Mucosa of rectum (tissue), 2 donors: ENCODE data around the gene ACOX1.
A peak's percentile ranks its signal among the peaks of the same experiment; 100 is the strongest.

Experiments used
- H3K27ac ChIP-seq, 2 donors: one replicate each; pipeline ENCODE4 v1.7.0; 2013; ENCODE audit warnings: inconsistent platforms in 2 of 2, low read depth in 2 of 2, low read length in 2 of 2
- H3K27me3 ChIP-seq, 2 donors: one replicate each; pipeline ENCODE4 v1.7.0; 2013; ENCODE audit warnings: low read length in 2 of 2; ENCODE audit not compliant: control insufficient read depth in 2 of 2, insufficient read depth in 2 of 2
- H3K36me3 ChIP-seq, 2 donors: one replicate each; pipeline ENCODE4 v1.7.0; 2013; ENCODE audit warnings: low read length in 2 of 2; ENCODE audit not compliant: control insufficient read depth in 2 of 2, insufficient read depth in 2 of 2
- H3K4me1 ChIP-seq, 2 donors: one replicate each; pipeline ENCODE4 v1.7.0; 2013; ENCODE audit warnings: low read length in 2 of 2, mild to moderate bottlenecking in 1 of 2; ENCODE audit not compliant: control insufficient read depth in 2 of 2, insufficient read depth in 2 of 2
- H3K4me3 ChIP-seq, 2 donors: one replicate each; pipeline ENCODE4 v1.7.0; 2013; ENCODE audit warnings: low read length in 2 of 2
- H3K9ac ChIP-seq, 2 donors: one replicate each; pipeline ENCODE4 v1.7.0; 2013; ENCODE audit warnings: low read length in 2 of 2, low read depth in 1 of 2, mild to moderate bottlenecking in 1 of 2
- H3K9me3 ChIP-seq, 2 donors: one replicate each; pipeline ENCODE4 v1.7.0; 2013; ENCODE audit warnings: low read length in 2 of 2; ENCODE audit not compliant: control insufficient read depth in 2 of 2
- donor health status: healthy.
- donor health status: Normal muscosa, but diverticular disease.

Gene ACOX1

GRCh38 chr17:76008630-76009425 is 29.9 kb upstream of the ACOX1 start:
- Histone ChIP-seq H3K4me1 (peaks cover 9 to 10% of the 10 kb centered on the region in 2 donors), H3K4me3 (no peak overlapping the region), H3K9me3 (no peaks in the 10 kb centered on the region), H3K27me3 (no peaks in the 10 kb centered on the region), H3K9ac (no peak overlapping the region), H3K27ac (no peak overlapping the region), H3K36me3 (peaks cover 23 to 29% of the 10 kb centered on the region in 2 donors)

- H3K36me3 ChIP-seq, result peaks cover 18 to 29% of the 10 kb centered on the region in 2 donors
Measured at GRCh38 chr17:76008208-76008607, 29.2 kb upstream of the ACOX1 start.

GRCh38 chr17:76007850-76008165 is 28.8 kb upstream of the ACOX1 start:
- no peak overlapping the region for H3K27ac ChIP-seq
- H3K4me1 ChIP-seq, result peaks cover 15 to 18% of the 10 kb centered on the region in 2 donors
- no peaks in the 10 kb centered on the region for H3K9me3 ChIP-seq
- no peak overlapping the region for H3K9ac ChIP-seq
- H3K36me3 ChIP-seq, result peaks cover 18 to 29% of the 10 kb centered on the region in 2 donors
- no peaks in the 10 kb centered on the region for H3K27me3 ChIP-seq
- no peak overlapping the region for H3K4me3 ChIP-seq

More at GRCh38 chr17:76008208-76008607, 29.2 kb upstream of the ACOX1 start:
- H3K9me3 ChIP-seq, result no peaks in the 10 kb centered on the region
- H3K27ac ChIP-seq, result no peak overlapping the region
- H3K9ac ChIP-seq, result no peak overlapping the region
- no peak overlapping the region for H3K4me3 ChIP-seq
- peaks cover 12 to 14% of the 10 kb centered on the region in 2 donors for H3K4me1 ChIP-seq
- H3K27me3 ChIP-seq, result no peaks in the 10 kb centered on the region

DNA sequence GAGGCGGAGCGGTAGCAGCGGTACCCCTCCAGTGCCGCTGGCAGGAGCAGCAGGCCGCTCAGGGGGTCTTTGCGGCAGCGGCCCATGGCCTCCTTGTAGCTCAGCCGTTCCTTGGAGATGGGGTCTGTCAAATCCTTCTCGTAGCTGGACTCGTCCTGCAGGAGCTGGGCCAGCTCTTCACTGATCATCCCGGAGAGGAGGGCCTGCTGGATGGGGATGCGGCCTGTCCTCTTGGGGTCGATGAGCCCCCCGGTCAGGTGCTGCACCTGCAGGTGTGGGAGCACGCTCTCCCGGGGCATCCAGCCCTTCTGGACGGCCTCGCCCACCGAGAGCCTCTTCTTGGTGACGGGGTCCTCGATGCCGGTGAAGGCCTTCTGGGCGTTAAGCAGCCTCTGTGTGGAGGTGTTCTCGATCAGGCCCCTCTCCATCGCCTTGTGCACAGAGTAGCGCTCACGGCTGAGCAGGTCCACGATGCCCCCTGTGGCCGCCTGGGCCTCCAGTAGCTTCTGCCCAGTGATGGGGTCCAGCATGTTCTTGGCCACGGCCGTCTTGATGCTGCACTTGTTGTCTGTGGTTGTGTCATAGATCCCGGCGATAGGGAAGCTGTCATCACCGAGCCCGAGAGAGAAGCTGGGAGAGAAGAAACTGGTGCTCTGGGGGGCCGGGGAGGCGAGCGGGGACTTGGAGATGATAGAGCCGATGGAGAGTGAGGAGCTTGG is 28.3 kb upstream of the ACOX1 start:
- Histone ChIP-seq H3K27ac (no peak overlapping the region), H3K27me3 (no peaks in the 10 kb centered on the region), H3K9me3 (no peaks in the 10 kb centered on the region), H3K4me1 (peaks cover 16 to 18% of the 10 kb centered on the region in 2 donors), H3K4me3 (no peak overlapping the region), H3K36me3 (peaks cover 18 to 30% of the 10 kb centered on the region in 2 donors), H3K9ac (no peak overlapping the region)

- H3K36me3 ChIP-seq, result peaks cover 8 to 34% of the 10 kb centered on the region in 2 donors
- H3K4me1 ChIP-seq, result peaks cover 34% of the 10 kb centered on the region in 2 donors
- peak overlapping the region in 1 of 2 donors; percentile 48 for H3K27ac ChIP-seq
- peak overlapping the region in 1 of 2 donors; percentile 32 for H3K9ac ChIP-seq
- no peaks in the 10 kb centered on the region for H3K27me3 ChIP-seq
- H3K9me3 ChIP-seq, result no peaks in the 10 kb centered on the region
- H3K4me3 ChIP-seq, result no peak overlapping the region
Measured at GRCh38 chr17:76005263-76006149, 26.5 kb upstream of the ACOX1 start.

- peaks cover 39 to 41% of the 10 kb centered on the region in 2 donors for H3K4me1 ChIP-seq
- H3K4me3 ChIP-seq, result no peak overlapping the region
- no peaks in the 10 kb centered on the region for H3K27me3 ChIP-seq
- H3K27ac ChIP-seq, result peak overlapping the region in 1 of 2 donors; percentile 48
- peaks cover 7 to 34% of the 10 kb centered on the region in 2 donors for H3K36me3 ChIP-seq
- peak overlapping the region in 1 of 2 donors; percentile 35 for H3K9ac ChIP-seq
- no peaks in the 10 kb centered on the region for H3K9me3 ChIP-seq
Measured at GRCh38 chr17:76004750-76005262, 25.8 kb upstream of the ACOX1 start.

DNA sequence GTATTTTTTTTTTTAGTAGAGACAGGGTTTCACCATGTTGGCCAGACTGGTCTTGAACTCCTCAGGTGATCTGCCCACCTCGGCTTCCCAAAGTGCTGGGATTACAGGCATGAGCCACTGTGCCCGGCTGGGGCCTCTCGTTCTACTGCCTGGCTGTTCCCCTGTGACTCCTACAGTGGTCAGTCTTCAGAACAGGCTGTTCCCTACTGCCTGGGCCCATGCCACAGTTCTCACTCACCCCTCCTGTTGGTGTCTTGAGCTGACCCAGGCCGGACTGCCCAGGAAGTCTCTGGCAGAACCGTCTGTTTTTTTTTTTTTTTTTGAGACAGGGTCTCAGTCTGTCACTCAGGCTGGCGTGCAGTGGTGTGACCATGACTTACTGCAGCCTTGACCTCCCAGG is 24.9 kb upstream of the ACOX1 start:
- Histone ChIP-seq H3K9ac (no peak overlapping the region), H3K4me3 (no peak overlapping the region), H3K9me3 (no peaks in the 10 kb centered on the region), H3K27me3 (no peaks in the 10 kb centered on the region), H3K4me1 (peaks cover 43 to 45% of the 10 kb centered on the region in 2 donors), H3K27ac (peak overlapping the region; percentile 48 to 80), H3K36me3 (peaks cover 0 to 34% of the 10 kb centered on the region in 2 donors)

DNA sequence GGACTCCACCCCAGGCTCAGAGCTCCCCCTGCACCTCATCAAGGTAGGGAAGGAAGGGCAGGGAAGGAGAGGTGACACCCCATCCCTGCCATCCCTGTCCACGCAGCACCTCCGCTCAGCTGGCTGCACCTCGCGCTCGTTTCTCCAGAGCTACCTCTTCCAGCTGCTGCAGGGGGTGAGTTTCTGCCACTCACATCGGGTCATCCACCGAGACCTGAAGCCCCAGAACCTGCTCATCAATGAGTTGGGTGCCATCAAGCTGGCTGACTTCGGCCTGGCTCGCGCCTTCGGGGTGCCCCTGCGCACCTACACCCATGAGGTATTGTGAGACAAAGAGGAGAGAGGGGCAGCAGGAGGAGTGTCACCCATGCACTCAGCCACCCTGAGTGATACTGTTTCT is 23.1 kb upstream of the ACOX1 start:
- no peak overlapping the region for H3K9ac ChIP-seq
- peaks cover 0 to 30% of the 10 kb centered on the region in 2 donors for H3K36me3 ChIP-seq
- H3K9me3 ChIP-seq, result no peaks in the 10 kb centered on the region
- peaks cover 56 to 59% of the 10 kb centered on the region in 2 donors for H3K4me1 ChIP-seq
- peak overlapping the region in 1 of 2 donors; percentile 83 for H3K27ac ChIP-seq
- H3K4me3 ChIP-seq, result no peak overlapping the region
- H3K27me3 ChIP-seq, result no peaks in the 10 kb centered on the region

DNA sequence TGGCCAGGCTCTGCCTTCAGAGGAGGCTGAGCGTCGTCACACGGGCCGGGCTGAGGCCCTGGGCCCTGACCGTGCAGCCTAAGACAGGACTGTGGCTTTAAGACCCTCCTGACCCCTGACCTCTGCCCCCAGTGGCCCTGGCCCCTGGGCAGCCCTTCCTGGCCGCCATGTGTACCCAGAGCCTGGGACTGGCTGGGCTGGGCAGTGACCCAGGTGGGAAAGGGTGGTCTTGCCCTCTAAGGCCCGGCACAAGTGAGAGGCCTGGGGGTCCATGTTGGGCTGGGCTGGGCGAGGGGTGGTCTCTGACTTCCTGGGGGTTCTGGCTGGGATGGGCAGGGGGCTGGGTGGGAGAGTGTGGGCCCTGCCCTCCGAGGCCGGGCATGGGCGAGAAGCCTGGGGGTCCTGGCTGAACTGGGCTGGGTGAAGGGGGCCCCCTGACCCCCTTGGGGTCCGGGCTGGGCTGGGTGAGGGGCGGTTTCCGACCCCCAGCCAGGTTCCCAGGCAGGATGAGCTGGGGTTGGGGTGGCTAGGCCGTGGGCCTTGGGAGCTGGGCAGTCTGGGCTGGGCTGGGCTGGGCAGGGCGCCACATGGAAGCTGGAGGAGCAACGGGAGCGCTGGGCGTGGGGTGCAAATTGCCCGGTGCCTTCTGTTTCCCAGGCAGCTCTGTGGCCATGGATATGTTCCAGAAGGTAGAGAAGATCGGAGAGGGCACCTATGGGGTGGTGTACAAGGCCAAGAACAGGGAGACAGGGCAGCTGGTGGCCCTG is 22.0 kb upstream of the ACOX1 start, which contains the start of gene CDK3:
Gene CDK3, plus strand, starts transcription at position 101 of the 767 bp plus-strand sequence. Its CDS starts 571 bp downstream, at position 672.
- H3K4me3 ChIP-seq, result peak within 1 kb of the TSS; percentile 20 to 22
- H3K27ac ChIP-seq, result peak within 1 kb of the TSS; percentile 61 to 83

More for the DNA sequence above, 22.0 kb upstream of the ACOX1 start, which contains the start of gene CDK3:
- H3K36me3 ChIP-seq, result peaks cover 0 to 23% of the 10 kb centered on the region in 2 donors
- H3K9ac ChIP-seq, result peak within 1 kb of the TSS; percentile 24 to 49
- H3K9me3 ChIP-seq, result no peaks in the 10 kb centered on the region
- H3K4me1 ChIP-seq, result peaks cover 63 to 68% of the 10 kb centered on the region in 2 donors
- no peaks in the 10 kb centered on the region for H3K27me3 ChIP-seq
